Stimulated activated CD4-positive, alpha-beta T cell treated with anti-CD3 and anti-CD28 coated beads, Interleukin-15, amount 100 ng/mL, for 1 hour (primary cell): ENCODE measurements around the gene LPCAT3.
"Not testable (repeated sequence)": the region's sequence is repeated elsewhere in the genome, so short reads cannot be mapped to it uniquely, and the experiment has no call there.

Experiments used
- DNase-seq, 2 donors: peaks; one replicate each; pipeline ENCODE4 v3.0.0-alpha.2; 2020; ENCODE audit warnings: low read depth in 1 of 2, low spot score in 1 of 2

The LPCAT3 gene

DNA sequence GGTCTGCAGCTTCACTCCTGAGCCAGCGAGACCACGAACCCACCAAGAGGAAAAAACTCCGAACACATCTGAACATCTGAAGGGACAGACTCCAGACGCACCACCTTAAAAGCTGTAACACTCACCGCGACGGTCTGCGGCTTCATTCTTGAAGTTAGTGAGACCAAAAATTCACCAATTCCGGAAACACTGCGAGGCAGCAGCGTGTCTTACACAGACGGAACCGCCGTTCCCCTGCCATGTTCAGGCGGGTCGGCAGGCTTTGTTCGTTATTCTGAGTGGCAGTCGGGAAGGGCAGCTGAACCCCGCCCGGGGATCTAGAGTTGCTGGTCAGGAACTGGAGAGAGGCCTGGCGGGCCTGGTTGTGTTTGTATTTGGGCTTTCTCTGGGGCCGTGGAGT, 20.3 kb upstream of the LPCAT3 start:
- no peak for DNase-seq

DNA sequence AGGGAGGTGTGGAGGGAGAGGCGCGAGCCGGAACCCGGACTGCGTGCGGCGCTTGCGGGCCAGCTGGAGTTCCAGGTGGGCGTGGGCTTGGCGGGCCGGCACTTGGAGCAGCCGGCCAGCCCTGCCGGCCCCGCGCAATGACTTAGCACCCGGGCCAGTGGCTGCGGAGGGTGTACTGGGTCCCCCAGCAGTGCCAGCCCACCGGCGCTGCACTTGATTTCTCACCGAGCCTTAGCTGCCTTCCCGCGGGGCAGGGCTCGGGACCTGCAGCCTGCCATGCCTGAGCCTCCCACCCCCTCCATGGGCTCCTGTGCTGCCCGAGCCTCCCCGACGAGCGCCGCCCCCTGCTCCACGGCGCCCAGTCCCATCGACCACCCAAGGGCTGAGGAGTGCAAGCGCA, 19.1 kb upstream of the LPCAT3 start:
- not testable (repeated sequence) for DNase-seq

GRCh38 chr12:7035463-7035862, 17.2 kb upstream of the LPCAT3 start:
- DNase-seq, result no peak

DNA sequence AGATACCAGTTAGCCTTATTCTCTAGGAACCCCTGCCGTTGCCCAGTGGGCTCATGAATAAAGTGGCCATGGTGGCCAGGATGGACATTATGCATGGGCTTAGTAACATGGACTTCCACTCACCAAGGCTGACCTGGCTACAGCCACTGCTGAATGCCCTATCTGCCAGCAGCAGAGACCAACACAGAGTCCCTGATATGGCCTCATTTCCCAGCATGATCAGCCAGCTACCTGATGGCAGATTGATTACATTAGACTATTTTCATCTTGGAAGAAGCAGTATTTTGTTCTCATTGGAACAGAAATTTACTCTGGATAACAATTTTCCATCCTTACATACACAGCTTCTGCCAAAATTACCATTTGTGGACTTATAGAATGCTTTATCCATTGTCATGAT, 16.2 kb upstream of the LPCAT3 start:
- no peak for DNase-seq

DNA sequence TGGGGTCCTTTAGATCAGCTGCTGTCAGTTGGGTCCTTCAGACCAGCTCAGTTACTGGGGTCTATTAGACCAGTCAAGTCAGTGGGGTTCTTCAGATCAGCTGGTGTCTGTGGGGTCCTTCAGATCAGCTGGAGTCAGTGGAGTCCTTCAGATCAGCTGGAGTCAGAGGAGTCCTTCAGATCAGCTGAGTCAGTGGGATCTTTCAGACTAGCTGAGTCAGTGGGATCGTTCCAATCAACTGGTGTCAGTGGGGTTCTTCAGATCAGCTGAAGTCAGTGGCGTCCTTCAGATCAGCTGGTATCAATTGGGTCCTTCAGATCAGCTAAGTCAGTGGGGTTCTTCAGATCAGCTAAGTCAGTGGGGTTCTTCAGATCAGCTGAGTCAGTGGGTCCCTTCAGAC, 14.7 kb upstream of the LPCAT3 start:
- no peak for DNase-seq

DNA sequence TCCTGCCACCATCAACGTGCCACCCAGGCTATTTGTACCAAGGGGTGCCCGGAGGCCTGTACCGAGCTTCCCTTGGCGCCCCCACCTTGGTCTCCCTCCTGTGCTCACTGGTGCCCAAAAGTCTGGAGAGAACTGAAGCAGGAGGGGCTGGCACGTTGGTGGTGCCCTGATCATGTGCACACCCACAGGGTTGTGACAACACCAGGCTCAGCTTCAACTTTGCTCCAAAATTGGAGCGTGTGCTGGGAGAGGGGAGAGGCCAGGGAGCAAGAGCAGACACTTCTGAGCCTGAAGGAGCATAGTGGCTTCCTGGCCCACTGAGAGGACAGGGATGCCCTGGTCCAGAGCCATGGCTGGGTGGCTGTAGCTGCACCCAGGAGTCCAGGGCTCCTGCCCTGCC, 13.0 kb upstream of the LPCAT3 start:
- no peak for DNase-seq

GRCh38 chr12:7026854-7027253, 8.6 kb upstream of the LPCAT3 start:
- no peak for DNase-seq

GRCh38 chr12:7023114-7023513, 4.8 kb upstream of the LPCAT3 start:
- no peak for DNase-seq

GRCh38 chr12:7021956-7022355, 3.7 kb upstream of the LPCAT3 start:
- no peak for DNase-seq

DNA sequence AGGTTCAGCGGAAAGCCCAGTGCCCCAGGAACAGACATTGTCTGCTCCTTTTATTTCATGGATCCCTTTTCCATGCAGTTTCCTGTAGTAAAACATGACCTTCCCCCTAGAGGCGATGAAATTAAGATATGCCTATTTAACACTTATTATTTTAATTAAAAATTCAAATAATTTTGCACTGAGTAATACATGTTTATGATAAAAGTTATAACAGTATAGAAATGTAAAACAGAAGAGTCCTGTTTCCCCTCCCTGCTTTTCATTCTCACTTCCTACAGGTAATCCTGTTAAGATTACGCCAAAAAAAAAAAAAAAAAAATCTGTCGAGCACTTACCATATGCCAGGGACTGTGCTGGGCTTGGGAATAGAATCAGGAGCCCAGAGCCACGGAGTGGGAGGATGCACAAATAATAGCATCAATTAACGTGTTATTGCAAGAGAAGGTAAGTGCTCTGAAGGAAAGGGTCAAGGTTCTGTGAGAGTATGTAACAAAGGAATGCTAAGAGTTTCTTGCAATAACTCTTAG, 830 bp upstream of the LPCAT3 start:
- no peak for DNase-seq

- DNase-seq, result peak in 1 of 2 donors; percentile 1
Observed at GRCh38 chr12:7017870-7018349, 366 bp downstream of the LPCAT3 start.

DNA sequence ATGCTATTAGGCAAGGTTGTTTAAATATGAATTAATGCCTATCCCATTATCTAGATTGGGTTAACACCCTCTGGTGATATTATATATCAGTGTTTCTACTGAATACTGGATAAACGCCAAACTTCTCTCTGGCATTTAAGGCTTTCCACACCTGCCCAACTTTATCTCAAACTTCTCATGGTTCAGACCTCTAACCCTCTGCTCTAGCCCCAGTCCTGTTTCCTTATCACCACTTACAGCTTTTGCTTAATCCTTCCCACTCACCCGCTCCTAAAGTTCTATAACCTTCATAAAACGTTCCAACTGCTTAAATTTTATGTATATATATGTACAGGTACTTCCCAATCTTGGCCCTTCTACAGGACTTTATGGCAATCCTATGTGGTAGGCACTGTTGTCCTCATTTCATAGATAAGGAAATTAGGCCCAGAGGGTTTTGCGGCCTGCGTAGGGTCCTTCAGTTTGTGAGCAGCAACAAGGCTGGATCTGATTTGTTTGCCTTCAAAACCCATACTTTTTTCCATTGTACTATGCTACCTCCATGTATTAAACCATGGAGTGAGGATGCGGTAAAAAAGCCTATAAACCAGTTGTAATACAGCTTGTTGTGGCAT, 1.2 kb downstream of the LPCAT3 start:
- no peak for DNase-seq

GRCh38 chr12:7015555-7016370, 2.5 kb downstream of the LPCAT3 start:
- no peak for DNase-seq

DNA sequence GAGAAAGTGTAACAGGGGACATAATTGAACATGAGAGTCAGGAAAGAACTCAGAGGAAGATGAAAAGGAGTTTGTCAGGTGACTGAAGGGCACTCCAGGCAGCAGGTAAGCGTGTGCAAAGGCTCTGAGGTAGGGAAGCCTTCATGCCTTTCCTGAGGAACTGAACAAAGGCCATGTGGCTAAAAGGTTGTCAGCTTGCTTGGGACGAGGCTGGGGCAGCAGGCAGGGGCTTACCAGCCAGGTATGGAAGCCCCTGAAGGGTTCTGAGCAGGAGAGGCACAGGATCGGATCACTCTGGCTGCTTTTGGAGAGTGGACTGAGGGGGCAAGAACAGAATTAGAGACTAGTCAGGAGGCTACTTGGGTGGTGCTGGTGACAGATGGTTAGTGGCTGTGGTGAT, 5.2 kb downstream of the LPCAT3 start:
- no peak for DNase-seq

DNA sequence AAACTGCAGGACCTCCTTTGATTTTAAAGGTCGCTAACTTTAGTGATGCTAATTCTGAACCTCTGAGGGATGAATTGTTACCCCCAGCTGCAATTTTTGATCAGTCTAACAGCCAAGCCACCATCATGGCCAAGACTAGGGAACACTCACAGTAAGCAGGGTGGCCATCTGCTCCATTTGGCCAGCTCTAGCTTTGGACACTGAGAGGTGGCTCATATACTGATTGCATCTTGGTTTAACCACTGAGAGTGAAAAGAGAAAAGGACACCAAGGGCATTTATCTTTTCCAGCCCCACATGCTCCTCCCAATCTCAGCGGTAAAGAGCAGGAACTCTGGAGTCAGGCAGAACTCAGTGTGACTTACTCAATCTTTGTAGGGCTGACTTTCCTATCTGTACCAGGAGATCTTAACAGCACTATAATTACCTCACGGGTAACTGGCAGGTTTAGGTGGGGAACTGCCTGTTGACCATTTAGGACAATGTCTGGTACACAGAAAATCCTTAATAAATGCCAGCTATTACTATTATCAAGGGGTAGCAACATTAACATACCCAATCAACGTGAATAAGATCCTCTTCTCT, 6.2 kb downstream of the LPCAT3 start:
- no peak for DNase-seq

- not testable (repeated sequence) for DNase-seq
Observed at GRCh38 chr12:7011398-7011797, 6.9 kb downstream of the LPCAT3 start.

GRCh38 chr12:7009512-7009911, 8.8 kb downstream of the LPCAT3 start:
- no peak for DNase-seq

DNA sequence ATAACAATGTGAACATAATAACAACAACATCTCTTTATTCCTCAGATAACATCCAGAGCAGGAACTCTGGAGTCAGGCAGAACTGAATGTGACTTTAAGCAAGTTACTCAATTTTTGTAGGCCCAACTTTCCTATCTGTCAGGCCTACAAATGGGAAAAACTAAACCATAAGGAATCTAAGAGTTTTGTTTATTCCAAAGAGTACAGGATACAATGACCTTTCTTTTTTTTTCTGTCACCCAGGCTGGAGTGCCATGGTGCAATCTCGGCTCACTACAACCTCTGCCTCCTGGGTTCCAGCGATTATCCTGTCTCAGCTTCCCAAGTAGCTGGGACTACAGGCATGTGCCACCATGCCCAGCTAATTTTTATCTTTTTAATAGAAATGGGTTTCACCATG, 9.4 kb downstream of the LPCAT3 start:
- DNase-seq, result no peak

DNA sequence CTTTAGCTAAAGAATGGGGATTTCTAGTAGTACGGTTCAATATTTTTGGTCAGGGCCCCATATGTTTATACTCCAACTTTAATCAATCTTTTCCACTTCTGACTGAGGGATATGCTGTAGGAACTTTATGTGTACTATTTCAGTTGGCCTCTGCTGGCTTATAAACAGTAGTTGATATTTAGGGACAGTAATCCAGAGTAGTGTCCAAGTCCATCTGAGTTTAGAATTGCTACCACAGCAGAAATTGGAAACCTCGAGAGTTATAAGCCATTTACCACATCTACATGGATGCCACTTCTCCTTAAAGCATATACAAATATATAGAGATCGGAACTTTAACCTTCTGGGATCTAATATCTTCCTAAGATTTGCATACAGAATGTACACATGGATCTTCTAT, 11.6 kb downstream of the LPCAT3 start:
- DNase-seq, result no peak

DNA sequence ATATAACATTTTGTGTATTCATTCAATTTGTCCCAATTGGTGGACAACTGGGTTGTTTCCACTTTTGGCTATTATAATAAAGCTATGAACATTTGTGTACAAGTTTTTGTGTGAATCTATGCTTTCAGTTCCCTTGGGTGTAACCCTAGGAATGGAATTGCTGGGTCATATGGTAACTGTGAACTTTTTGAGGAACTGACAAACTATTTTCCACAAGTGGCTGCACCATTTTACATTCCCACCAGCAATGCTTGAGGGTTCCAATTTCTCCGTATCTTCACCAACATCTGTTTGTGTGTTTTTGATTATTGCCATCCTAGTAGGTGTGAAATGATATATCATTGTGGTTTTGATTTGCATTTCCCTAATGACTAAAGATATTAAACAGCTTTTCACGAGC, 13.0 kb downstream of the LPCAT3 start:
- no peak for DNase-seq

GRCh38 chr12:7004840-7005239, 13.4 kb downstream of the LPCAT3 start:
- no peak for DNase-seq

- DNase-seq, result no peak
Observed at GRCh38 chr12:7004287-7004803, 13.9 kb downstream of the LPCAT3 start.
